HepG2 (cell line): ENCODE measurements around the gene MOV10L1. TPM values are rescaled to one million over a fixed set of nuclear protein-coding genes. Genes with fewer than 3 reads are reported as not detected.

Source experiments
- CHD4 ChIP-seq: fragments of 200-600 bp; sonication (generic); IDR thresholded peaks from 2 replicates; pipeline ENCODE4 v1.7.0; 2017; ENCODE audit warnings: mild to moderate bottlenecking, low read length, borderline replicate concordance
- DNMT3B ChIP-seq: conservative IDR thresholded peaks from 2 replicates; pipeline ENCODE4 v1.6.1; 2016; ENCODE audit warnings: missing biosample characterization, control low read depth
- ERF ChIP-seq: IDR thresholded peaks from 2 replicates; pipeline ENCODE4 v1.6.1; 2018; ENCODE audit warnings: missing biosample characterization, missing genetic modification reagents
- FOSL2 ChIP-seq: sonication (generic); formaldehyde crosslinking; IDR thresholded peaks from 2 replicates; pipeline ENCODE4 v1.4.0; 2020; ENCODE audit warnings: missing genetic modification reagents
- JDP2 ChIP-seq: sonication (generic); formaldehyde crosslinking; IDR thresholded peaks from 2 replicates; pipeline ENCODE4 v1.8.1; 2022; ENCODE audit warnings: missing genetic modification reagents, borderline replicate concordance
- KDM2A ChIP-seq: sonication (generic); formaldehyde crosslinking; IDR thresholded peaks from 2 replicates; pipeline ENCODE4 v1.4.0; 2020; ENCODE audit warnings: low read depth, missing genetic modification reagents, borderline replicate concordance
- MAFK ChIP-seq, 2 experiments: IDR thresholded peaks in 1 of 2; conservative IDR thresholded peaks in 1 of 2; 2 replicates each; pipeline ENCODE4 v1.6.1; 2011; ENCODE audit warnings: improper control_type of control experiment in 2 of 2, low read length in 2 of 2
- RFXANK ChIP-seq: IDR thresholded peaks from 2 replicates; pipeline ENCODE4 v1.6.1; 2016
- SCMH1 ChIP-seq: sonication (generic); formaldehyde crosslinking; IDR thresholded peaks from 2 replicates; pipeline ENCODE4 v1.9.0; 2021; ENCODE audit warnings: missing genetic modification reagents, mild to moderate bottlenecking, borderline replicate concordance
- SUZ12 ChIP-seq: fragments of 150-350 bp; IDR thresholded peaks from 2 replicates; pipeline ENCODE4 v1.6.1; 2014; ENCODE audit warnings: low read depth, low read length
- SYNCRIP ChIP-seq: fragments of 200-400 bp; formaldehyde crosslinking; IDR thresholded peaks from 2 replicates; pipeline ENCODE4 v1.6.1; 2018; ENCODE audit warnings: mild to moderate bottlenecking, low read depth, low read length; ENCODE audit not compliant: insufficient read depth
- THAP11 ChIP-seq: IDR thresholded peaks from 2 replicates; pipeline ENCODE4 v1.6.1; 2016; ENCODE audit warnings: missing biosample characterization, missing genetic modification reagents
- ZBTB7B ChIP-seq: sonication (generic); formaldehyde crosslinking; IDR thresholded peaks from 2 replicates; pipeline ENCODE4 v1.4.0; 2020; ENCODE audit warnings: missing genetic modification reagents
- ZFP91 ChIP-seq: sonication (generic); formaldehyde crosslinking; IDR thresholded peaks from 2 replicates; pipeline ENCODE4 v1.9.0; 2022; ENCODE audit warnings: missing genetic modification reagents, mild to moderate bottlenecking, borderline replicate concordance
- ZFX ChIP-seq: sonication (generic); formaldehyde crosslinking; IDR thresholded peaks from 2 replicates; pipeline ENCODE4 v1.4.0; 2020; ENCODE audit warnings: mild to moderate bottlenecking, low read depth, missing genetic modification reagents, moderate library complexity
- ZNF124 ChIP-seq: sonication (generic); formaldehyde crosslinking; IDR thresholded peaks from 2 replicates; pipeline ENCODE4 v1.4.0; 2020; ENCODE audit warnings: missing genetic modification reagents
- ZNF567 ChIP-seq: sonication (generic); formaldehyde crosslinking; IDR thresholded peaks from 2 replicates; pipeline ENCODE4 v1.8.1; 2023; ENCODE audit warnings: mild to moderate bottlenecking, missing genetic modification reagents, borderline replicate concordance
- ZZZ3 ChIP-seq: sonication (generic); formaldehyde crosslinking; IDR thresholded peaks from 2 replicates; pipeline ENCODE4 v1.4.0; 2020; ENCODE audit warnings: missing genetic modification reagents, mild to moderate bottlenecking, borderline replicate concordance
- polyA plus RNA-seq, 8 experiments: library from polyadenylated mRNA; depleted of rRNA in 3 of 8; stranded (reverse) in 7 of 8; unstranded in 1 of 8; fragments of >200 nt; fragmentation: Illumina TruSeq in 4 of 8; extraction: Trizol in 4 of 8; gene quantifications; 2 replicates each; pipeline versions ENCODE4 v1.2.1 to v1.2.3, GENCODE V29; 2011 to 2016; ENCODE audit warnings: low read depth in 4 of 8, missing spikeins in 1 of 8, mixed read lengths in 1 of 8; ENCODE audit not compliant: insufficient read depth in 1 of 8
- total RNA-seq, 5 experiments: library from RNA; depleted of rRNA; stranded (reverse); fragments of >200 nt; fragmentation: Illumina TruSeq; extraction: Trizol; gene quantifications; 2 replicates each; pipeline ENCODE4 v1.2.3, GENCODE V29; 2016; ENCODE audit warnings: low read depth in 1 of 5
- TF ChIP-seq, protein P1 (sequence below): sonication (generic); formaldehyde crosslinking; IDR thresholded peaks from 2 replicates; pipeline ENCODE4; 2020; ENCODE audit warnings: missing genetic modification reagents, mild to moderate bottlenecking, borderline replicate concordance
- TF ChIP-seq, protein P2 (sequence below): sonication (generic); formaldehyde crosslinking; conservative IDR thresholded peaks from 2 replicates; pipeline ENCODE4 v1.8.1; 2023; ENCODE audit warnings: missing genetic modification reagents
- TF ChIP-seq, protein P3 (sequence below): sonication (generic); formaldehyde crosslinking; IDR thresholded peaks from 2 replicates; pipeline ENCODE4 v1.4.0; 2020; ENCODE audit warnings: missing genetic modification reagents, mild to moderate bottlenecking, borderline replicate concordance

Gene MOV10L1
- total and polyA plus RNA-seq, 2 of the 13 experiments (the other 11 are each of a cell fraction or from before 2014, with no cell fraction given): 0.11 to 0.12 TPM

GRCh38 chr22:50185375-50186087 lies 95.7 kb downstream of the MOV10L1 start, which contains the start of gene TRABD (continued):
- TF ChIP-seq KDM2A (CRISPR knock-in tag): peak; percentile 62
- TF ChIP-seq JDP2: no peak
- TF ChIP-seq, protein P1, sequence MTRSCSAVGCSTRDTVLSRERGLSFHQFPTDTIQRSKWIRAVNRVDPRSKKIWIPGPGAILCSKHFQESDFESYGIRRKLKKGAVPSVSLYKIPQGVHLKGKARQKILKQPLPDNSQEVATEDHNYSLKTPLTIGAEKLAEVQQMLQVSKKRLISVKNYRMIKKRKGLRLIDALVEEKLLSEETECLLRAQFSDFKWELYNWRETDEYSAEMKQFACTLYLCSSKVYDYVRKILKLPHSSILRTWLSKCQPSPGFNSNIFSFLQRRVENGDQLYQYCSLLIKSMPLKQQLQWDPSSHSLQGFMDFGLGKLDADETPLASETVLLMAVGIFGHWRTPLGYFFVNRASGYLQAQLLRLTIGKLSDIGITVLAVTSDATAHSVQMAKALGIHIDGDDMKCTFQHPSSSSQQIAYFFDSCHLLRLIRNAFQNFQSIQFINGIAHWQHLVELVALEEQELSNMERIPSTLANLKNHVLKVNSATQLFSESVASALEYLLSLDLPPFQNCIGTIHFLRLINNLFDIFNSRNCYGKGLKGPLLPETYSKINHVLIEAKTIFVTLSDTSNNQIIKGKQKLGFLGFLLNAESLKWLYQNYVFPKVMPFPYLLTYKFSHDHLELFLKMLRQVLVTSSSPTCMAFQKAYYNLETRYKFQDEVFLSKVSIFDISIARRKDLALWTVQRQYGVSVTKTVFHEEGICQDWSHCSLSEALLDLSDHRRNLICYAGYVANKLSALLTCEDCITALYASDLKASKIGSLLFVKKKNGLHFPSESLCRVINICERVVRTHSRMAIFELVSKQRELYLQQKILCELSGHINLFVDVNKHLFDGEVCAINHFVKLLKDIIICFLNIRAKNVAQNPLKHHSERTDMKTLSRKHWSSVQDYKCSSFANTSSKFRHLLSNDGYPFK: no peak
- no peak for TF ChIP-seq DNMT3B (CRISPR knock-in tag)
- peak; percentile 57; the same call in 1 of the 2 replicates for TF ChIP-seq ERF (CRISPR knock-in tag)
- 0 out of 2 replicates have a peak, but pooled peaks have one; percentile 45 for TF ChIP-seq CHD4
- peak; percentile 48; the same call in 1 of the 2 replicates for TF ChIP-seq ZFP91 (CRISPR knock-in tag)
- TF ChIP-seq SUZ12: peak; percentile 40; the same call in 1 of the 2 replicates
- TF ChIP-seq ZZZ3 (CRISPR knock-in tag): no peak
- TF ChIP-seq, protein P2, sequence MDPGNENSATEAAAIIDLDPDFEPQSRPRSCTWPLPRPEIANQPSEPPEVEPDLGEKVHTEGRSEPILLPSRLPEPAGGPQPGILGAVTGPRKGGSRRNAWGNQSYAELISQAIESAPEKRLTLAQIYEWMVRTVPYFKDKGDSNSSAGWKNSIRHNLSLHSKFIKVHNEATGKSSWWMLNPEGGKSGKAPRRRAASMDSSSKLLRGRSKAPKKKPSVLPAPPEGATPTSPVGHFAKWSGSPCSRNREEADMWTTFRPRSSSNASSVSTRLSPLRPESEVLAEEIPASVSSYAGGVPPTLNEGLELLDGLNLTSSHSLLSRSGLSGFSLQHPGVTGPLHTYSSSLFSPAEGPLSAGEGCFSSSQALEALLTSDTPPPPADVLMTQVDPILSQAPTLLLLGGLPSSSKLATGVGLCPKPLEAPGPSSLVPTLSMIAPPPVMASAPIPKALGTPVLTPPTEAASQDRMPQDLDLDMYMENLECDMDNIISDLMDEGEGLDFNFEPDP (CRISPR knock-in tag): no peak
- TF ChIP-seq ZBTB7B (CRISPR knock-in tag): 0 out of 2 replicates have a peak, but pooled peaks have one; percentile 23
- no peak for TF ChIP-seq SCMH1 (CRISPR knock-in tag)
- no peak for TF ChIP-seq SYNCRIP
- no peak for TF ChIP-seq RFXANK (CRISPR knock-in tag)
- TF ChIP-seq ZFX: peak; percentile 49
- TF ChIP-seq ZNF124 (CRISPR knock-in tag): no peak
- no peak for TF ChIP-seq MAFK (conservative IDR thresholded peaks at IDR 0.05 in 1 of 2, IDR thresholded peaks at IDR 0.05 in 1 of 2; ENCODE audit: low read length in 2 of 2)
- 0 out of 2 replicates have a peak, but pooled peaks have one; percentile 12 for TF ChIP-seq FOSL2 (CRISPR knock-in tag)
- TF ChIP-seq, protein P3, sequence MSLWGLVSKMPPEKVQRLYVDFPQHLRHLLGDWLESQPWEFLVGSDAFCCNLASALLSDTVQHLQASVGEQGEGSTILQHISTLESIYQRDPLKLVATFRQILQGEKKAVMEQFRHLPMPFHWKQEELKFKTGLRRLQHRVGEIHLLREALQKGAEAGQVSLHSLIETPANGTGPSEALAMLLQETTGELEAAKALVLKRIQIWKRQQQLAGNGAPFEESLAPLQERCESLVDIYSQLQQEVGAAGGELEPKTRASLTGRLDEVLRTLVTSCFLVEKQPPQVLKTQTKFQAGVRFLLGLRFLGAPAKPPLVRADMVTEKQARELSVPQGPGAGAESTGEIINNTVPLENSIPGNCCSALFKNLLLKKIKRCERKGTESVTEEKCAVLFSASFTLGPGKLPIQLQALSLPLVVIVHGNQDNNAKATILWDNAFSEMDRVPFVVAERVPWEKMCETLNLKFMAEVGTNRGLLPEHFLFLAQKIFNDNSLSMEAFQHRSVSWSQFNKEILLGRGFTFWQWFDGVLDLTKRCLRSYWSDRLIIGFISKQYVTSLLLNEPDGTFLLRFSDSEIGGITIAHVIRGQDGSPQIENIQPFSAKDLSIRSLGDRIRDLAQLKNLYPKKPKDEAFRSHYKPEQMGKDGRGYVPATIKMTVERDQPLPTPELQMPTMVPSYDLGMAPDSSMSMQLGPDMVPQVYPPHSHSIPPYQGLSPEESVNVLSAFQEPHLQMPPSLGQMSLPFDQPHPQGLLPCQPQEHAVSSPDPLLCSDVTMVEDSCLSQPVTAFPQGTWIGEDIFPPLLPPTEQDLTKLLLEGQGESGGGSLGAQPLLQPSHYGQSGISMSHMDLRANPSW (CRISPR knock-in tag): no peak
- no peak for TF ChIP-seq ZNF567 (CRISPR knock-in tag)
- TF ChIP-seq THAP11 (CRISPR knock-in tag): peak; percentile 95
